Dendritic cell treated with granulocyte-macrophage colony-stimulating factor and Interleukin-4, amounts not matched to agents 40 ng/mL and 50 ng/mL, for 4 days (primary cell): ENCODE measurements around the gene RPL10.
"Not testable (repeated sequence)": the region's sequence is repeated elsewhere in the genome, so short reads cannot be mapped to it uniquely, and the experiment has no call there.

ENCODE experiments used
- H3K27ac Mint-ChIP-seq: one replicate; pipeline ENCODE4 v1.8.0; 2022; ENCODE audit warnings: mild to moderate bottlenecking, mixed read lengths
- H3K27me3 Mint-ChIP-seq: one replicate; pipeline ENCODE4 v1.8.0; 2022; ENCODE audit warnings: mild to moderate bottlenecking, mixed read lengths
- H3K36me3 Mint-ChIP-seq: one replicate; pipeline ENCODE4 v1.8.0; 2022; ENCODE audit warnings: low read depth, mixed read lengths
- H3K4me1 Mint-ChIP-seq: one replicate; pipeline ENCODE4 v1.8.0; 2022; ENCODE audit warnings: low read depth, mixed read lengths
- H3K4me3 Mint-ChIP-seq: one replicate; pipeline ENCODE4 v1.8.0; 2022; ENCODE audit warnings: mild to moderate bottlenecking, moderate library complexity, mixed read lengths
- H3K9me3 Mint-ChIP-seq: one replicate; pipeline ENCODE4 v1.8.0; 2022; ENCODE audit warnings: mixed read lengths
- intact Hi-C: fragments of 100-400 bp; cut with micrococcal nuclease; formaldehyde crosslinking; loops from one replicate; pipeline ENCODE4 v1.15.0; 2022

RPL10 gene

GRCh38 chrX:154378799-154379568, 19.2 kb upstream of the RPL10 start, which contains the start of gene EMD:
Gene EMD (plus strand): TSS chrX:154379295. CDS start chrX:154379485, 190 bp downstream.
- intact Hi-C loops, result no loop called here

GRCh38 chrX:154379569-154379951, 18.6 kb upstream of the RPL10 start:
- Mint-ChIP-seq H3K4me1 (peaks cover 48% of the 10 kb centered on the region), H3K9me3 (no peaks in the 10 kb centered on the region), H3K4me3 (peak overlapping the region; percentile 82), H3K27ac (peak overlapping the region; percentile 93), H3K36me3 (peaks cover 22% of the 10 kb centered on the region), H3K27me3 (no peaks in the 10 kb centered on the region)
- intact Hi-C loops, result no loop called here

More at GRCh38 chrX:154378799-154379568, 19.2 kb upstream of the RPL10 start, which contains the start of gene EMD:
- peak within 1 kb of the TSS; percentile 83 for H3K4me3 Mint-ChIP-seq
- H3K36me3 Mint-ChIP-seq, result peaks cover 22% of the 10 kb centered on the region
- H3K27me3 Mint-ChIP-seq, result no peaks in the 10 kb centered on the region
- H3K4me1 Mint-ChIP-seq, result peaks cover 45% of the 10 kb centered on the region
- peak within 1 kb of the TSS; percentile 93 for H3K27ac Mint-ChIP-seq
- no peaks in the 10 kb centered on the region for H3K9me3 Mint-ChIP-seq

GRCh38 chrX:154380153-154380552, 18.0 kb upstream of the RPL10 start:
- peaks cover 50% of the 10 kb centered on the region for H3K4me1 Mint-ChIP-seq
- no peaks in the 10 kb centered on the region for H3K27me3 Mint-ChIP-seq
- H3K9me3 Mint-ChIP-seq, result no peaks in the 10 kb centered on the region
- H3K36me3 Mint-ChIP-seq, result peaks cover 22% of the 10 kb centered on the region
- peak overlapping the region; percentile 82 for H3K4me3 Mint-ChIP-seq
- intact Hi-C loops, result no loop called here
- peak overlapping the region; percentile 93 for H3K27ac Mint-ChIP-seq

- peak overlapping the region; percentile 93 for H3K27ac Mint-ChIP-seq
- H3K4me1 Mint-ChIP-seq, result peaks cover 50% of the 10 kb centered on the region
- intact Hi-C loops, result no loop called here
- H3K9me3 Mint-ChIP-seq, result no peaks in the 10 kb centered on the region
- no peaks in the 10 kb centered on the region for H3K27me3 Mint-ChIP-seq
- H3K4me3 Mint-ChIP-seq, result peak overlapping the region; percentile 82
- peaks cover 22% of the 10 kb centered on the region for H3K36me3 Mint-ChIP-seq
Measured at GRCh38 chrX:154380787-154381186, 17.4 kb upstream of the RPL10 start.

GRCh38 chrX:154381271-154381670, 16.9 kb upstream of the RPL10 start:
- intact Hi-C loops, result no loop called here
- H3K36me3 Mint-ChIP-seq, result peaks cover 22% of the 10 kb centered on the region
- no peaks in the 10 kb centered on the region for H3K27me3 Mint-ChIP-seq
- no peaks in the 10 kb centered on the region for H3K9me3 Mint-ChIP-seq
- H3K4me1 Mint-ChIP-seq, result peaks cover 49% of the 10 kb centered on the region
- H3K4me3 Mint-ChIP-seq, result no peak overlapping the region
- peak overlapping the region; percentile 93 for H3K27ac Mint-ChIP-seq

- Mint-ChIP-seq H3K36me3 (peaks cover 22% of the 10 kb centered on the region), H3K27me3 (no peaks in the 10 kb centered on the region), H3K27ac (no peak overlapping the region), H3K4me1 (peaks cover 37% of the 10 kb centered on the region), H3K4me3 (no peak overlapping the region), H3K9me3 (no peaks in the 10 kb centered on the region)
- intact Hi-C loops, result no loop called here
Measured at GRCh38 chrX:154382483-154383069, 15.6 kb upstream of the RPL10 start.

- Mint-ChIP-seq H3K27ac (peak overlapping the region; percentile 59), H3K4me3 (no peak overlapping the region), H3K36me3 (peaks cover 22% of the 10 kb centered on the region), H3K4me1 (peaks cover 32% of the 10 kb centered on the region), H3K9me3 (no peaks in the 10 kb centered on the region), H3K27me3 (no peaks in the 10 kb centered on the region)
- intact Hi-C loops, result no loop called here
Measured at GRCh38 chrX:154383359-154384283, 14.6 kb upstream of the RPL10 start.

- Mint-ChIP-seq H3K9me3 (no peaks in the 10 kb centered on the region), H3K4me1 (peaks cover 32% of the 10 kb centered on the region), H3K27ac (peak overlapping the region; percentile 59), H3K36me3 (peaks cover 18% of the 10 kb centered on the region), H3K4me3 (peak overlapping the region; percentile 17), H3K27me3 (no peaks in the 10 kb centered on the region)
- intact Hi-C loops, result no loop called here
Measured at GRCh38 chrX:154384284-154384892, 13.8 kb upstream of the RPL10 start.

GRCh38 chrX:154388094-154388493, 10.1 kb upstream of the RPL10 start:
- H3K9me3 Mint-ChIP-seq, intact Hi-C loops, H3K27me3 Mint-ChIP-seq, H3K36me3 Mint-ChIP-seq, H3K4me3 Mint-ChIP-seq, H3K27ac Mint-ChIP-seq: not testable (repeated sequence)
- H3K4me1 Mint-ChIP-seq, result peaks cover 17% of the 10 kb centered on the region

GRCh38 chrX:154388649-154389048, 9.5 kb upstream of the RPL10 start:
- H3K4me3 Mint-ChIP-seq, H3K36me3 Mint-ChIP-seq, H3K27ac Mint-ChIP-seq, H3K27me3 Mint-ChIP-seq, H3K9me3 Mint-ChIP-seq, intact Hi-C loops: not testable (repeated sequence)
- H3K4me1 Mint-ChIP-seq, result peaks cover 11% of the 10 kb centered on the region

- H3K4me3 Mint-ChIP-seq, H3K27ac Mint-ChIP-seq, H3K36me3 Mint-ChIP-seq, intact Hi-C loops, H3K27me3 Mint-ChIP-seq, H3K4me1 Mint-ChIP-seq, H3K9me3 Mint-ChIP-seq: not testable (repeated sequence)
Measured at GRCh38 chrX:154389812-154390747, 8.1 kb upstream of the RPL10 start.

- H3K4me3 Mint-ChIP-seq, result peak overlapping the region; percentile 91
- intact Hi-C loops, H3K9me3 Mint-ChIP-seq, H3K4me1 Mint-ChIP-seq, H3K27me3 Mint-ChIP-seq: not testable (repeated sequence)
- peak overlapping the region; percentile 99 for H3K27ac Mint-ChIP-seq
- H3K36me3 Mint-ChIP-seq, result peaks cover 36% of the 10 kb centered on the region
Measured at GRCh38 chrX:154396363-154396762, 1.8 kb upstream of the RPL10 start.
